ENCODE results near the gene MASP2.
"Not testable (repeated sequence)": the region's sequence is repeated elsewhere in the genome, so short reads cannot be mapped to it uniquely, and the experiment has no call there.

MASP2 gene

GRCh38 chr1:11058595-11059154, 11.6 kb upstream of the MASP2 start:
- no peak for DNase-seq (ENCODE audit: low read depth in 2 of 2)

GRCh38 chr1:11058026-11058425, 11.0 kb upstream of the MASP2 start:
- no peak for DNase-seq (ENCODE audit: low read depth in 2 of 2)

- DNase-seq (ENCODE audit: low read depth in 2 of 2) = no peak
These were observed 10.4 kb upstream of the MASP2 start for GRCh38 chr1:11057477-11057876.

GRCh38 chr1:11056504-11056903, 9.5 kb upstream of the MASP2 start:
- no peak for DNase-seq (ENCODE audit: low read depth in 2 of 2)

DNA sequence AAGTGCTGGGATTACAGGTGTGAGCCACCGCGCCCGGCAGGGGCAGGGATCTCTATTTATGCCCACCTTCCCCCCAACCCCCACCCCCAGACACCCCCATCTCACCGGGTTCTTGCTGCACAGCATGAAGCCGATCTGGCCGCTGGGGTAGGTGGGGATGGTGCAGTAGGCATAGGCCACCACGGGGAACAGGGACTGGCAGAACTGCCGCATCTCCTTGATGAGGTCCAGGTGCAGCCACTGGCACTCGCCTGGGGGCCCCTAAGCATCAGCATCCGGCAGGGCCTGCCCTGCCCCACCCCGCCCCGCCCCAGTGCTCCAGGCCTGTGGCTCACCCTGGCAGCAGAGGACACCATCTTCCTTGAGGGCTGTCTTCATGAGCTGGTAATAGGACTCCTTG, 8.6 kb upstream of the MASP2 start:
- DNase-seq (ENCODE audit: low read depth in 2 of 2) = no peak

- DNase-seq (ENCODE audit: low read depth in 2 of 2) = no peak
These were observed 7.6 kb upstream of the MASP2 start for GRCh38 chr1:11054666-11055065.

DNA sequence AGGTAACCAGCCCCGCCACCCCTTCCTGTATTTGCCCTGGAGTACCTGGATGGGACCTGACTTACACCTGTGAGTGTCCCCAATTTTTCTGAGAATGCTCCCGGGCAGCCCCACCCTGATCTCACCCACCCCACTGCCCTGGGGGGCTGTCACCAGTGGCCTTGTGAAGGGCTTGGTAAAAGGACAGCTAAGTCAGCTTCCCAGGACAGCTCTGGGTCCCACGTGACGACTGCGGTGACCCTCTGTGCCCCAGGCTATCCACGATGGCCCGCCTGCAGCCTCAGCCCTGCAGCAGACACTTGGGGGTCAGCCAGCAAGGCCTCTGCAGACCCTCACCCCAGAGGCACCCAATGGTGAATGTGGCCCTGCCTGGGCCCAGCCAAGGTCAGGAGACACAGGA, 7.1 kb upstream of the MASP2 start:
- DNase-seq (ENCODE audit: low read depth in 2 of 2) = no peak

DNA sequence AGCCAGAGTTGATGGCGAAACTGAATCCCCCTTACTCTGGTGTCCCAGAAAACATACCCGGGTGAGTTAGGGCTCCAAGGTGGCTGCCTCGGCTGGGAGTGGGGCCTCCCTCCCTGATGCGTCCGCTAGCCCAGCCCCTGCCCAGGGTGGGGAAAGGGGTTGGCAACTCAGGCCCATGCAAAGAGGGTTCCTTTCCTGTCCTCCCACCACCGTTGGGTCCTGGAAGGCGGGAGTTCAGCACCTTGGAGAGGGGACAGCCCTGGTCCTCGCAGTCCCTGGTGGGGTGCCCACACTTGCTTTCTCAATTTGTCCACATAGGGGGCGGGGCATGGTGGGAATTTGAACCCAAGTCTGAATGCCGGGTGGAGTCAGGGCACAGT, 6.7 kb upstream of the MASP2 start:
- DNase-seq (ENCODE audit: low read depth in 2 of 2) = no peak

DNA sequence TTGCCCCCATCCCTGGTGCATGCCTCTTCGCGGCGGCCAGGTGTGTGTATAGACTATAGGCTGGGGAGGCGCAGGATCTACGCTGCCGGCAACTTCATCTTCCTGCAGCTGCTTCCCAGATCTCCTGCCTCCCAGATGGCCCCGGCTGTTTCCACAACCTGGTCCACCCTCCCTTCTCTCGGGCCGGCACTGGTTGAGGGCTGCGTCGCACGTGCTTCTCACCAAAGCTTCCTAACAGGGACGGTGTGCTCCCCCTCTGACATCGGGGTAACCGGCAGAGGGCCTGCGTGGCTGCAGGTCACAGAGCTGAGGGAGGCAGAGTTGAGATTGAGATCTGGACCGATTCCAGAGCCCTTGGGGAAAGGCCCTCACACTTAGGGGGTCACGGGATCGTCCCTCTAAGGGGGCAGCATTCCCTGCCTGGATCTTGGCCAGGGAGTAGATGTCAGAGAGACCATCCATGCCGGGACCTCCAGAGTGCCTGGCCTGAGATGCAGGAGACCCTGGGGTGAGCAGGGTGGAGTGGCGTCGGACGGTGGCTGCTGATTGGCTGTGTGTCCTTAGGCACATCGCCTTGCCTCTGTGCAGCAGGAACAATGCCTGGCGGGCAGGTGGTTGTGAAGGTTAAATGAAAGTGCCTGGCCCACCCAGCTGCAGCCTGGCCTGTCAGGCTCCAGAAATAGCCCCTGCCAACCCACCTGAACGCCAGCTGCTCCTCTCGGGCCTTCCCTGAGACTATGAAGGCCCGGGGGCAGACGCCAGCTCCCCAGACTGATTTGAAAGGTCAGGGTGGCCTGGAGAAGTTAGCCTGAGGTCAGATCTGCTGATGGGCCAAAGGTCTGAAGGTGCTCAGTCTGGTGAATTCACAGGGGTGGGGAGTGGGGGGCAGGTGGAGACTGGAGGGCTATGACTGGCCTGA, 6.1 kb upstream of the MASP2 start:
- DNase-seq (ENCODE audit: low read depth in 2 of 2) = no peak

GRCh38 chr1:11051781-11052511, 4.9 kb upstream of the MASP2 start:
- no peak for DNase-seq (ENCODE audit: low read depth in 2 of 2)

GRCh38 chr1:11051121-11051520, 4.1 kb upstream of the MASP2 start:
- not testable (repeated sequence) for DNase-seq (ENCODE audit: low read depth in 2 of 2)

DNA sequence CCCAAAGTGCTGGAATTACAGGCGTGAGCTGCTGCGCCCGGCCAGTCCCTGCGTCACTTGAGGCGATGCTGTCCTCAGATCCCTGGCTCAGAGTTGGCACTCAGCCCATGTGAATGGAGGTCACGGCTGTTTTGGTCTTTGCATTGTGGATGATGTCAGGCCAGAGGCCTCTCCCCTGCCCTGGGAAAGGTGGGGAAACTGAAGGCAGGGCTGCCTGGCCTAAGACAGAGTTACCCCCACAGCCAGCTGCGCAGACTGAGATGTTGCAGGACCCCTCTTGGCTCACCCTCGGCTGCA, 821 bp downstream of the MASP2 start:
- DNase-seq (ENCODE audit: low read depth in 2 of 2) = no peak

- no peak for DNase-seq (ENCODE audit: low read depth in 2 of 2)
These were observed 1.4 kb downstream of the MASP2 start for GRCh38 chr1:11045428-11046269.

DNA sequence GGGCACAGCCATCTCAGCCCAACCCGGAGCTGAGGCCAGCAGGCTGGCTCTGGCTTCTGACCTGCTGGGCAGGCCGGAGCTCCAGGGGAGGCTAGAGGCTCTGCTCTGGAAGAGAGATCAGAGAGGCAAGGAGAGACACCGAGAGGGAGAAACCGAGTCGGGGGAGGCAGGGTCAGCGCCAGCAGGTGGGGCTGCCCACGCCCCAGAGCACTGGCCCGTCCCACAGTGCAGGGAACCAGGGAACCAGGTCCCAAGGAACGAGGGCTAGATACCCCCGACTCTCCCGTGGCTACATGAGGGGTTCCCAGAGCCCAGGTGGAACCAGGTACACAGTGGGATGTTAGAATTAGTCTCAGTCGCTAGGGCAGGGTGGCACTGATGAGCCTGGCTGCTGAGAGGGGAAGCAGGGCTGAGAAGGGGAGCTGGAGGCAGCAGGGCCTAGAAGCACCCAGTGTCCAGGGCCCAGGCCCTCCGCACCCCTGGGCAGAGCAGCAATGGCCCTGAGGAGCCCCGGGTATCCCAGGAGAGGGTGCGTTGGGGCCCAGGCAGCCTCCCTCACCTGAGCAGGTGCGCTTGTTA, 2.1 kb downstream of the MASP2 start:
- no peak for DNase-seq (ENCODE audit: low read depth in 2 of 2)

DNA sequence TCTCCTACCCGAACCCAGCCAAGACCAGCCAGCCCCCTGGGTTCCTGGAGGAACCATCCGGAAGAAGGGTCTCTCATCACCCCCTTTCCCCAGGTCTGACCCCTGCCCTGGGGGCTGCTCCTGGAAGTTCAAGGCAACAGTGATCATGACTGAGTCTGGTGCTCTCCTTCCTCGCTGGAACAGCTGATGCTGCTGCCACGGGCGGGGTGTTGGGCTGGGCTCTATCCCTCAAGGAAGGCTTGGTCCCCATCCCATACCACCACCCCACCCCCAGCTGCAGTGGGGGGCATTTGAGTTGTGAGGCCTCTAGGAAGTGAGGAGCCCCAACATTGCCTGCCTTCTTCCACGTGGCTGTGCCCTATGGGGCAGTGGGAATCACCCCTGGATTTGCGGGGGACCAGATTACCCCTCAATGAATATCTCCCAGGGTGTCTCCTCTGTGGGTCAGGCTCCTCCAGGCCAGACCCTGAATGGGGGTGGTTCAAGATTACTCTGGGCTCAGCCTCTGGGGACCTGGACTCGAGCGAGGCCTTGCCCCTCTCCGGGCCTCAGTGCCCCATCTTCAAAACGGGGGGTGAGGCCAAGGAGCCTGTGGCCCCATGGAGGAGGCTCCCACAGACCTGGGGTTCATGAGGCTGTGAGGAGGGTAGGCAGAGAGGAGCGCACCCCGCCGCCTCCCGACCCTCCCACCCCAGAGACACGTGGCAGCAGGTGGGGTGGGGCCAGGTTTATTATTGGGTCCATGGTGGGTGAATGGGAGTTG, 2.8 kb downstream of the MASP2 start:
- no peak for DNase-seq (ENCODE audit: low read depth in 2 of 2)

- DNase-seq (ENCODE audit: low read depth in 2 of 2) = no peak
These were observed 3.8 kb downstream of the MASP2 start for GRCh38 chr1:11042995-11043874.

DNA sequence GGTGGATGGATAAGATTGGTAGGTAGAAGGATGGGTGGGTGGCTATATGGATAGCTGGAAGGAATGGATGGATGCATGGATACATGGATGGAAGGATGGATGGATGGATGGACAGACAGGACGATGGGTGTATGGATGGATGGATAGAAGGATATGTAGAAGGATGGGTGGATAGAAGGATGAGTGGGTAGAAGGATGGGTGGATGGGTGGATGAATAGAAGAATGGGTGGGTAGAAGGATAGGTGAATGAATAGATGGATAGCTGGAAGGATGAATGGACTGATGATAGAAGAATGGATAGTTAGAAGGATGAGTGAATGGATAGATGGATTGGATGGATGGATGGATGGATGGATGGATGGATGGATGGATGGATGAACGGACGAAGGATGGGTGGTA, 5.0 kb downstream of the MASP2 start:
- no peak for DNase-seq (ENCODE audit: low read depth in 2 of 2)

GRCh38 chr1:11041048-11041447, 6.0 kb downstream of the MASP2 start:
- DNase-seq (ENCODE audit: low read depth in 2 of 2) = no peak

- DNase-seq (ENCODE audit: low read depth in 2 of 2) = not testable (repeated sequence)
These were observed 7.0 kb downstream of the MASP2 start for GRCh38 chr1:11040105-11040429.

Data from stimulated activated CD8-positive, alpha-beta memory T cell treated with anti-CD3 and anti-CD28 coated beads, Interleukin-15, amount 100 ng/mL, for 4 hours (primary cell).